OCI-LY7 (cell line): Measurements from ENCODE around the gene NFATC4. TPM values are rescaled to one million over a fixed set of nuclear protein-coding genes. Genes with fewer than 3 reads are reported as not detected.
A peak's percentile ranks its signal among the peaks of the same experiment; 100 is the strongest.

Experiments
- BruUV-seq: library from RNA; stranded (reverse); fragments of 400-500 nt; replicated peaks from 2 replicates; lab custom pipeline; 2021; lab: Mats Ljungman, UMichigan
- CTCF ChIA-PET: fragments of 300-600 bp; sonication (Branson Sonifier 250); formaldehyde crosslinking; loops from one replicate; lab custom pipeline; 2022; ENCODE audit warnings: antibody characterized with exemption; ENCODE audit not compliant: unreplicated experiment; lab: Charles Lee
- POLR2A ChIA-PET: fragments of 300-600 bp; sonication (Branson Sonifier 250); formaldehyde crosslinking; loops from one replicate; lab custom pipeline; 2022; ENCODE audit warnings: antibody characterized with exemption; lab: Charles Lee
- DNase-seq: peaks from one replicate; pipeline ENCODE4 v3.0.0-alpha.2; 2015; ENCODE audit warnings: low spot score
- H2AFZ ChIP-seq: fragments of 200-600 bp; sonication (generic), shearing (Covaris generic); 2 replicates; pipeline ENCODE4 v1.6.1; 2014; ENCODE audit warnings: mild to moderate bottlenecking, antibody characterized with exemption, low read length, moderate library complexity
- H3K27ac ChIP-seq: fragments of 200-600 bp; sonication (generic); 2 replicates; pipeline ENCODE4 v1.5.1; 2014; ENCODE audit warnings: mixed run types, low read depth, mild to moderate bottlenecking, moderate library complexity, low read length, inconsistent platforms; ENCODE audit not compliant: poor library complexity, severe bottlenecking
- H3K36me3 ChIP-seq: fragments of 200-600 bp; sonication (generic); 2 replicates; pipeline ENCODE4 v1.6.1; 2014; ENCODE audit warnings: mild to moderate bottlenecking, antibody characterized with exemption, low read length, moderate library complexity, mixed read lengths; ENCODE audit not compliant: insufficient read depth
- H3K4me1 ChIP-seq: fragments of 200-600 bp; sonication (generic); 2 replicates; pipeline ENCODE4 v1.5.1; 2014; ENCODE audit warnings: mild to moderate bottlenecking, low read length; ENCODE audit not compliant: insufficient read depth, poor library complexity, severe bottlenecking
- H3K4me2 ChIP-seq: fragments of 200-600 bp; sonication (generic); 2 replicates; pipeline ENCODE4 v1.6.1; 2014; ENCODE audit warnings: mild to moderate bottlenecking, low read length
- H3K4me3 ChIP-seq: fragments of 200-600 bp; sonication (generic); 2 replicates; pipeline ENCODE4 v1.5.1; 2014; ENCODE audit warnings: mild to moderate bottlenecking, low read depth, low read length; ENCODE audit not compliant: poor library complexity, severe bottlenecking
- H3K79me2 ChIP-seq: fragments of 200-600 bp; sonication (generic); 2 replicates; pipeline ENCODE4 v1.6.1; 2016; ENCODE audit warnings: low read depth, mild to moderate bottlenecking, low read length, moderate library complexity, mixed read lengths; ENCODE audit not compliant: insufficient read depth
- H3K9me2 ChIP-seq: fragments of 200-600 bp; sonication (generic); 2 replicates; pipeline ENCODE4 v1.6.1; 2016; ENCODE audit warnings: mild to moderate bottlenecking, low read length, mixed read lengths; ENCODE audit not compliant: insufficient read depth
- H3K9me3 ChIP-seq: fragments of 200-600 bp; sonication (generic); 2 replicates; pipeline ENCODE4 v1.6.1; 2014; ENCODE audit warnings: mild to moderate bottlenecking, mixed run types, low read length, mixed read lengths
- H4K20me1 ChIP-seq: fragments of 200-600 bp; sonication (generic); 2 replicates; pipeline ENCODE4 v1.6.1; 2014; ENCODE audit warnings: mild to moderate bottlenecking, antibody characterized with exemption, low read length, moderate library complexity, mixed read lengths; ENCODE audit not compliant: insufficient read depth
- EZH2phosphoT487 ChIP-seq: fragments of 200-600 bp; sonication (generic); IDR thresholded peaks from 2 replicates; pipeline ENCODE4 v1.6.1; 2018; ENCODE audit warnings: low read depth, borderline replicate concordance, mild to moderate bottlenecking, mixed run types, antibody characterized with exemption, low read length, moderate library complexity, mixed read lengths
- intact Hi-C: fragments of 100-400 bp; cut with micrococcal nuclease; formaldehyde crosslinking; loops from one replicate; pipeline ENCODE4 v1.10.0; 2022; ENCODE audit not compliant: unreplicated experiment
- small RNA-seq: library from RNA; depleted of rRNA; stranded (forward); fragments of <200 nt; gene quantifications from one replicate; pipeline ENCODE3, GENCODE V24; 2014
- total RNA-seq, 2 experiments: library from RNA; depleted of rRNA in 1 of 2; stranded (reverse); fragments of >200 nt in 1 of 2; shearing (Covaris generic) in 1 of 2; gene quantifications; 2 replicates each; pipeline ENCODE4 v1.2.3, GENCODE V29; 2014 to 2022
- TF ChIP-seq, protein P1 (sequence below): fragments of 200-600 bp; sonication (generic); conservative IDR thresholded peaks from 2 replicates; pipeline ENCODE4 v1.5.1; 2014; ENCODE audit warnings: mild to moderate bottlenecking, antibody characterized with exemption, low read length, moderate library complexity, mixed read lengths

NFATC4 gene
- total RNA-seq, 2 experiments from 2014 or later = 72.2 to 96.6 TPM

DNA sequence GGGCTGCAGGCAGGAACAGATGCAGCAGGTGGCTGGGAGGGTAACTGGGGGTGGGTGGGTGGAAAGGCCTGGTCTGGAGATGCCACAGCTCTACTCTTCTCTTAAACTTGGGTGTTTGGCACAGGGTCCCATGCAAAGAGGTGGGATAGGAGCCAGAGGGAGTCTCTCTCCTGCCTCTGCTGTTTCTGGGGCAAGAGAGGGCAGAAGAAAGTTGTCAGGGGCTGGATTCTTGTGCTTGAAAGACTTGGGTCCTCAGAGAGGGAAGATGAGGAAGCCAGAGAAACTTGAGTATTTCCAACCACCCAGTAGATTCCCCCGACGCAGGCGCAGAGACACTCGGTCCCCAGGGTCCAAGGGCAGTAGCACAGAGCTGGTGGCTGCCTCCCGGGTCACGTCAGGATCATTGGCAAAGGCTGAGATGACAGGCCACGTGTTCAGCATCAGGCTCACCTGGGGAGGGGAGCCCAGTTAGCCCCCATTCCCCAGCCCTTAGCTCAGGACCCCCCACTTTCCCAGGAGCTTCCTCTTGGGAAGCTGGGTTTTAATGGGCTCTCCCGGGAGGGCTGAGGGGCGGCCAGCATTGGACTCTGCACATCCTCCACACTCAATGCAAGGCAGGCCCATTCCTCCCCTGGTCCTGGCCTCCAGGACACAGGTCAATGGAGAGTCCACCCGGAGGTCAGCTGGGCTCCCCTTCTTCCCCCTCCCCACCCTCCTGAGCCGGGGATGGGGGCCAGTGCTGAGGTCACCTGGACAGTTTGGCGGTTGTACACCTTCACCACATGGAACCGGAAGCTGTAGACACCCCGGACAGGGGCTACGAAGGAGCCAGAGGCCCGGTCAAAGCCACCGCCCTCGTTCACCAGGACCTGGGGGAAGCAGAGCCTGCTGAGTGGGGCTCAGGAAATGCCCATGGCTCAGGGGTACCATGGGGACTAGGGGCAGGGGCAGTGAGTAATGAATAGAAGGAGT lies 59.8 kb downstream of the NFATC4 start:
- BruUV-seq = no TSS peak
- H2AFZ ChIP-seq = no peak overlapping the region

DNA sequence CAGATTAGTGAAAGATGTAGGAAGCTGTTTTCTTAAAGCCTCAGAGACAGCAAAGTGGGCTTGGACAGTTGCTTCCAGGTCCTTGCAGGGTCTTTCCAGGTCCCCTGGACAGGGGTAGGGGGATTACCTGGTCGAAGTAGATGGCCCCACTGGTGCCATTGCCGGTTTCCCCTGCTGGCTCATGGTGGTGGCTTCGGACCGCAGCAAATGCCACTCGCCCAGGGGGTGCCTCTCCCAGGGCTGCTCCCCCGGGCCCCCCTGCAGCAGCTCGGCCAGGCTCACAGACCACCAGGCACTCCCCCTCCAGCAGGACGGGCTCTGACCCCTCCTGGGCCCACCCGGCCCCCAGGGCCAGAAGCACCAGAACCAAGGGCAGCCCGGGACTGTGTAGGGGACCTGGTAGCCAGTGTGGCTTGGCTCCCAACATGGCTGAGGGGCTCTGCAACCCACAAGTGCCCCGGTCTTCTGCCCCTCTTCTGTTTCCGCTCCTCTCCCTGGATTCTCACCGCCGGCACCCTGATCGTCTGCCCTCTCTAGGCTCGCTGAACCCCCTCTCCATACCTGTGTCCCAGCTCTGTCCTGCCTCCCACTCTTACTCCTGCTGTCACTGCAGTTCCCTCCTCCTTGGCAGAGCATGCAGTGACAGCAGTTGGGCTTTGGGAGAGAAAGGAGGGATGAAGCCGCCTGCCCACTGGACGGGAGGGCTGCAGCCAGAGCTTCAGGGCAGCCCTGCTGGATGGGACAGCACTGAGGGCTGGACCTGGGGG lies 60.8 kb downstream of the NFATC4 start:
- DNase-seq = no peak
- Histone ChIP-seq H3K4me2 (peak overlapping the region; percentile 82), H3K79me2 (peaks cover 5% of the 10 kb centered on the region; the same call in 1 of the 2 replicates), H2AFZ (peak overlapping the region; percentile 91; the same call in 1 of the 2 replicates), H3K9me2 (no peaks in the 10 kb centered on the region), H3K36me3 (peaks cover 15% of the 10 kb centered on the region), H3K27ac (peak overlapping the region; percentile 68), H3K9me3 (no peaks in the 10 kb centered on the region), H4K20me1 (no peaks in the 10 kb centered on the region), H3K4me1 (peaks cover 31% of the 10 kb centered on the region), H3K4me3 (peak overlapping the region; percentile 82)
- intact Hi-C loops = no loop called here
- ChIA-PET POLR2A (interaction anchor here (0.8 to 3.1 kb wide), 3 partner anchors 14 to 84 kb away, joined by 3 to 24 read pairs (median 3); no protein-coding TSS in a partner anchor), CTCF (no interaction called here)
- no TSS peak for BruUV-seq
- TF ChIP-seq, protein P1, sequence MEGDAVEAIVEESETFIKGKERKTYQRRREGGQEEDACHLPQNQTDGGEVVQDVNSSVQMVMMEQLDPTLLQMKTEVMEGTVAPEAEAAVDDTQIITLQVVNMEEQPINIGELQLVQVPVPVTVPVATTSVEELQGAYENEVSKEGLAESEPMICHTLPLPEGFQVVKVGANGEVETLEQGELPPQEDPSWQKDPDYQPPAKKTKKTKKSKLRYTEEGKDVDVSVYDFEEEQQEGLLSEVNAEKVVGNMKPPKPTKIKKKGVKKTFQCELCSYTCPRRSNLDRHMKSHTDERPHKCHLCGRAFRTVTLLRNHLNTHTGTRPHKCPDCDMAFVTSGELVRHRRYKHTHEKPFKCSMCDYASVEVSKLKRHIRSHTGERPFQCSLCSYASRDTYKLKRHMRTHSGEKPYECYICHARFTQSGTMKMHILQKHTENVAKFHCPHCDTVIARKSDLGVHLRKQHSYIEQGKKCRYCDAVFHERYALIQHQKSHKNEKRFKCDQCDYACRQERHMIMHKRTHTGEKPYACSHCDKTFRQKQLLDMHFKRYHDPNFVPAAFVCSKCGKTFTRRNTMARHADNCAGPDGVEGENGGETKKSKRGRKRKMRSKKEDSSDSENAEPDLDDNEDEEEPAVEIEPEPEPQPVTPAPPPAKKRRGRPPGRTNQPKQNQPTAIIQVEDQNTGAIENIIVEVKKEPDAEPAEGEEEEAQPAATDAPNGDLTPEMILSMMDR = no peak
- TF ChIP-seq EZH2phosphoT487 = no peak

More for the DNA sequence above, 59.8 kb downstream of the NFATC4 start:
- H3K27ac ChIP-seq = no peak overlapping the region
- no peaks in the 10 kb centered on the region for H4K20me1 ChIP-seq
- no peaks in the 10 kb centered on the region for H3K9me2 ChIP-seq
- H3K36me3 ChIP-seq = peaks cover 5% of the 10 kb centered on the region; the same call in 1 of the 2 replicates
- H3K9me3 ChIP-seq = no peaks in the 10 kb centered on the region
- H3K4me1 ChIP-seq = peaks cover 31% of the 10 kb centered on the region
- H3K79me2 ChIP-seq = peaks cover 5% of the 10 kb centered on the region; the same call in 1 of the 2 replicates
- ChIA-PET POLR2A (interaction anchor here (1.4 kb wide), 1 partner anchor 83 kb away, joined by 3 read pairs; no protein-coding TSS in a partner anchor), CTCF (no interaction called here)
- no peak overlapping the region for H3K4me2 ChIP-seq
- DNase-seq = no peak
- TF ChIP-seq, protein P1 = no peak
- TF ChIP-seq EZH2phosphoT487 = no peak
- intact Hi-C loops = no loop called here
- no peak overlapping the region for H3K4me3 ChIP-seq

Small RNAs within 50 kb of the gene (small RNA-seq; reads per million reads assigned to genes)
- gene RF00026 = not detected

Other genes starting within 250 kb of the NFATC4 start
Only the 30 nearest of the 31 such genes appear.
- 0.28 TPM in 2 replicates for gene FITM1, start 237.5 kb upstream of the NFATC4 start, total RNA-seq (2014; rRNA removed; shearing (Covaris generic))
- gene FITM1, start 237.5 kb upstream of the NFATC4 start, total RNA-seq (2022) = 0.97 and 1.4 TPM in 2 replicates
- 187 and 213 TPM in 2 replicates for gene PSME1, start 232.0 kb upstream of the NFATC4 start, total RNA-seq (2014; rRNA removed; shearing (Covaris generic))
- 146 and 149 TPM in 2 replicates for gene PSME1, start 232.0 kb upstream of the NFATC4 start, total RNA-seq (2022)
- 73.2 and 74.8 TPM in 2 replicates for gene EMC9, start 226.6 kb upstream of the NFATC4 start, total RNA-seq (2014; rRNA removed; shearing (Covaris generic))
- gene EMC9, start 226.6 kb upstream of the NFATC4 start, total RNA-seq (2022) = 72.0 and 72.9 TPM in 2 replicates
- 254 and 290 TPM in 2 replicates for gene PSME2, start 221.6 kb upstream of the NFATC4 start, total RNA-seq (2014; rRNA removed; shearing (Covaris generic))
- 176 and 188 TPM in 2 replicates for gene PSME2, start 221.6 kb upstream of the NFATC4 start, total RNA-seq (2022)
- gene RNF31, start 220.7 kb upstream of the NFATC4 start, total RNA-seq (2014; rRNA removed; shearing (Covaris generic)) = 37.8 and 66.1 TPM in 2 replicates
- gene RNF31, start 220.7 kb upstream of the NFATC4 start, total RNA-seq (2022) = 57.8 and 58.1 TPM in 2 replicates
- 35.1 and 40.7 TPM in 2 replicates for gene IRF9, start 206.9 kb upstream of the NFATC4 start, total RNA-seq (2014; rRNA removed; shearing (Covaris generic))
- 36.2 and 39.1 TPM in 2 replicates for gene IRF9, start 206.9 kb upstream of the NFATC4 start, total RNA-seq (2022)
- gene REC8, start 196.1 kb upstream of the NFATC4 start, total RNA-seq (2014; rRNA removed; shearing (Covaris generic)) = 4.3 and 9.8 TPM in 2 replicates
- 12.6 and 14.2 TPM in 2 replicates for gene REC8, start 196.1 kb upstream of the NFATC4 start, total RNA-seq (2022)
- 48.4 and 59.2 TPM in 2 replicates for gene IPO4, start 179.4 kb upstream of the NFATC4 start, total RNA-seq (2014; rRNA removed; shearing (Covaris generic))
- gene IPO4, start 179.4 kb upstream of the NFATC4 start, total RNA-seq (2022) = 49.3 and 53.1 TPM in 2 replicates
- gene TM9SF1, start 172.7 kb upstream of the NFATC4 start, total RNA-seq (2014; rRNA removed; shearing (Covaris generic)) = 23.4 and 31.3 TPM in 2 replicates
- gene TM9SF1, start 172.7 kb upstream of the NFATC4 start, total RNA-seq (2022) = 23.1 and 27.8 TPM in 2 replicates
- gene TSSK4, start 162.5 kb upstream of the NFATC4 start, total RNA-seq (2014; rRNA removed; shearing (Covaris generic)) = not detected in 2 replicates
- gene TSSK4, start 162.5 kb upstream of the NFATC4 start, total RNA-seq (2022) = 1.1 and 1.5 TPM in 2 replicates
- 48.5 and 65.7 TPM in 2 replicates for gene CHMP4A, start 154.7 kb upstream of the NFATC4 start, total RNA-seq (2014; rRNA removed; shearing (Covaris generic))
- gene CHMP4A, start 154.7 kb upstream of the NFATC4 start, total RNA-seq (2022) = 67.6 and 72.9 TPM in 2 replicates
- gene MDP1, start 152.1 kb upstream of the NFATC4 start, total RNA-seq (2014; rRNA removed; shearing (Covaris generic)) = 21.5 and 23.2 TPM in 2 replicates
- 26.6 and 30.9 TPM in 2 replicates for gene MDP1, start 152.1 kb upstream of the NFATC4 start, total RNA-seq (2022)
- 167 and 285 TPM in 2 replicates for gene NEDD8, start 135.8 kb upstream of the NFATC4 start, total RNA-seq (2014; rRNA removed; shearing (Covaris generic))
- gene NEDD8, start 135.8 kb upstream of the NFATC4 start, total RNA-seq (2022) = 174 and 182 TPM in 2 replicates
- 39.4 and 51.4 TPM in 2 replicates for gene GMPR2, start 135.3 kb upstream of the NFATC4 start, total RNA-seq (2014; rRNA removed; shearing (Covaris generic))
- gene GMPR2, start 135.3 kb upstream of the NFATC4 start, total RNA-seq (2022) = 61.4 and 62.3 TPM in 2 replicates
- gene TINF2, start 125.6 kb upstream of the NFATC4 start, total RNA-seq (2014; rRNA removed; shearing (Covaris generic)) = 63.9 and 70.1 TPM in 2 replicates
- 76.1 and 77.5 TPM in 2 replicates for gene TINF2, start 125.6 kb upstream of the NFATC4 start, total RNA-seq (2022)
- gene TGM1, start 105.0 kb upstream of the NFATC4 start, total RNA-seq (2014; rRNA removed; shearing (Covaris generic)) = 3.0 and 5.2 TPM in 2 replicates
- gene TGM1, start 105.0 kb upstream of the NFATC4 start, total RNA-seq (2022) = 5.4 and 7.0 TPM in 2 replicates
- gene RABGGTA, start 96.6 kb upstream of the NFATC4 start, total RNA-seq (2014; rRNA removed; shearing (Covaris generic)) = 16.7 and 24.3 TPM in 2 replicates
- gene RABGGTA, start 96.6 kb upstream of the NFATC4 start, total RNA-seq (2022) = 27.3 and 29.7 TPM in 2 replicates
- 21.0 and 27.4 TPM in 2 replicates for gene DHRS1, start 68.4 kb upstream of the NFATC4 start, total RNA-seq (2014; rRNA removed; shearing (Covaris generic))
- 34.9 and 35.6 TPM in 2 replicates for gene DHRS1, start 68.4 kb upstream of the NFATC4 start, total RNA-seq (2022)
- gene NOP9, start 68.3 kb upstream of the NFATC4 start, total RNA-seq (2014; rRNA removed; shearing (Covaris generic)) = 30.6 and 33.2 TPM in 2 replicates
- 44.0 and 52.6 TPM in 2 replicates for gene NOP9, start 68.3 kb upstream of the NFATC4 start, total RNA-seq (2022)
- gene CIDEB, start 60.2 kb upstream of the NFATC4 start, total RNA-seq (2014; rRNA removed; shearing (Covaris generic)) = not detected in 2 replicates
- 1.6 and 3.2 TPM in 2 replicates for gene CIDEB, start 60.2 kb upstream of the NFATC4 start, total RNA-seq (2022)
- gene LTB4R2, start 58.0 kb upstream of the NFATC4 start, total RNA-seq (2014; rRNA removed; shearing (Covaris generic)) = 15.7 and 18.2 TPM in 2 replicates
- gene LTB4R2, start 58.0 kb upstream of the NFATC4 start, total RNA-seq (2022) = 37.6 TPM in 2 replicates
- 15.8 and 17.9 TPM in 2 replicates for gene LTB4R, start 56.7 kb upstream of the NFATC4 start, total RNA-seq (2014; rRNA removed; shearing (Covaris generic))
- gene LTB4R, start 56.7 kb upstream of the NFATC4 start, total RNA-seq (2022) = 28.3 and 30.5 TPM in 2 replicates
- 0.26 and 2.0 TPM in 2 replicates for gene ADCY4, start 33.1 kb upstream of the NFATC4 start, total RNA-seq (2014; rRNA removed; shearing (Covaris generic))
- 3.4 and 6.0 TPM in 2 replicates for gene ADCY4, start 33.1 kb upstream of the NFATC4 start, total RNA-seq (2022)
- 8.1 and 13.8 TPM in 2 replicates for gene RIPK3, start 28.2 kb upstream of the NFATC4 start, total RNA-seq (2014; rRNA removed; shearing (Covaris generic))
- 14.5 and 18.8 TPM in 2 replicates for gene RIPK3, start 28.2 kb upstream of the NFATC4 start, total RNA-seq (2022)
- 0.13 TPM in 2 replicates for gene NYNRIN, start 30.8 kb downstream of the NFATC4 start, total RNA-seq (2014; rRNA removed; shearing (Covaris generic))
- not detected in 2 replicates for gene NYNRIN, start 30.8 kb downstream of the NFATC4 start, total RNA-seq (2022)
- gene CBLN3, start 61.5 kb downstream of the NFATC4 start, total RNA-seq (2014; rRNA removed; shearing (Covaris generic)) = 1.2 and 2.0 TPM in 2 replicates
- gene CBLN3, start 61.5 kb downstream of the NFATC4 start, total RNA-seq (2022) = 6.7 and 7.9 TPM in 2 replicates
- gene KHNYN, start 61.8 kb downstream of the NFATC4 start, total RNA-seq (2014; rRNA removed; shearing (Covaris generic)) = 50.8 and 56.1 TPM in 2 replicates
- 57.5 and 66.4 TPM in 2 replicates for gene KHNYN, start 61.8 kb downstream of the NFATC4 start, total RNA-seq (2022)
- gene SDR39U1, start 74.6 kb downstream of the NFATC4 start, total RNA-seq (2014; rRNA removed; shearing (Covaris generic)) = 51.4 and 54.0 TPM in 2 replicates
- gene SDR39U1, start 74.6 kb downstream of the NFATC4 start, total RNA-seq (2022) = 101 and 103 TPM in 2 replicates
- gene CMA1, start 140.1 kb downstream of the NFATC4 start, total RNA-seq (2014; rRNA removed; shearing (Covaris generic)) = not detected in 2 replicates
- gene CMA1, start 140.1 kb downstream of the NFATC4 start, total RNA-seq (2022) = not detected in 2 replicates
- not detected in 2 replicates for gene CTSG, start 208.1 kb downstream of the NFATC4 start, total RNA-seq (2014; rRNA removed; shearing (Covaris generic))
- not detected in 2 replicates for gene CTSG, start 208.1 kb downstream of the NFATC4 start, total RNA-seq (2022)